HK-2 (cell line): Measurements from ENCODE around the gene RAP1GAP2.
A peak's percentile ranks its signal among the peaks of the same experiment; 100 is the strongest.
"Not testable (repeated sequence)": the region's sequence is repeated elsewhere in the genome, so short reads cannot be mapped to it uniquely, and the experiment has no call there.

Source experiments
- DNase-seq: peaks from one replicate; pipeline ENCODE4 v3.0.0-alpha.2; 2018; ENCODE audit not compliant: unreplicated experiment

RAP1GAP2 gene

GRCh38 chr17:2883544-2884213 is 87.4 kb downstream of the RAP1GAP2 start:
- DNase-seq = peak; percentile 11

- DNase-seq = no peak
Measured at GRCh38 chr17:2885733-2886132, 89.5 kb downstream of the RAP1GAP2 start.

GRCh38 chr17:2888326-2888725 is 92.1 kb downstream of the RAP1GAP2 start:
- no peak for DNase-seq

GRCh38 chr17:2889256-2889655 is 93.0 kb downstream of the RAP1GAP2 start:
- DNase-seq = no peak

- DNase-seq = not testable (repeated sequence)
Measured at GRCh38 chr17:2890778-2891177, 94.5 kb downstream of the RAP1GAP2 start.

- DNase-seq = peak; percentile 44
Measured at GRCh38 chr17:2892305-2892971, 96.2 kb downstream of the RAP1GAP2 start.

- no peak for DNase-seq
Measured at GRCh38 chr17:2893422-2893914, 97.2 kb downstream of the RAP1GAP2 start.

- DNase-seq = no peak
Measured at GRCh38 chr17:2894782-2895181, 98.5 kb downstream of the RAP1GAP2 start.

- DNase-seq = no peak
Measured at GRCh38 chr17:2897605-2898004, 101.4 kb downstream of the RAP1GAP2 start.

- DNase-seq = no peak
Measured at GRCh38 chr17:2898255-2898926, 102.2 kb downstream of the RAP1GAP2 start.

GRCh38 chr17:2899906-2900305 is 103.7 kb downstream of the RAP1GAP2 start:
- DNase-seq = no peak

- no peak for DNase-seq
Measured at GRCh38 chr17:2900842-2901241, 104.6 kb downstream of the RAP1GAP2 start.

GRCh38 chr17:2901582-2901981 is 105.3 kb downstream of the RAP1GAP2 start:
- DNase-seq = no peak

GRCh38 chr17:2902546-2902945 is 106.3 kb downstream of the RAP1GAP2 start:
- no peak for DNase-seq

- no peak for DNase-seq
Measured at GRCh38 chr17:2903193-2903974, 107.1 kb downstream of the RAP1GAP2 start.

GRCh38 chr17:2904135-2904534 is 107.9 kb downstream of the RAP1GAP2 start:
- DNase-seq = no peak

GRCh38 chr17:2905269-2905668 is 109.0 kb downstream of the RAP1GAP2 start:
- DNase-seq = no peak

GRCh38 chr17:2905696-2906501 is 109.7 kb downstream of the RAP1GAP2 start:
- DNase-seq = no peak

GRCh38 chr17:2906901-2907300 is 110.7 kb downstream of the RAP1GAP2 start:
- DNase-seq = no peak

GRCh38 chr17:2909175-2909845 is 113.1 kb downstream of the RAP1GAP2 start:
- no peak for DNase-seq

- no peak for DNase-seq
Measured at GRCh38 chr17:2909846-2910234, 113.6 kb downstream of the RAP1GAP2 start.
